Activated naive CD4-positive, alpha-beta T cell (primary cell): ENCODE measurements around the gene DBNDD1.
"Not testable (repeated sequence)": the region's sequence is repeated elsewhere in the genome, so short reads cannot be mapped to it uniquely, and the experiment has no call there.

Experiments used
- DNase-seq, 4 experiments: peaks; one replicate each; lab custom pipeline; 2025; lab: John Stamatoyannopoulos, UW

DBNDD1 gene

DNA sequence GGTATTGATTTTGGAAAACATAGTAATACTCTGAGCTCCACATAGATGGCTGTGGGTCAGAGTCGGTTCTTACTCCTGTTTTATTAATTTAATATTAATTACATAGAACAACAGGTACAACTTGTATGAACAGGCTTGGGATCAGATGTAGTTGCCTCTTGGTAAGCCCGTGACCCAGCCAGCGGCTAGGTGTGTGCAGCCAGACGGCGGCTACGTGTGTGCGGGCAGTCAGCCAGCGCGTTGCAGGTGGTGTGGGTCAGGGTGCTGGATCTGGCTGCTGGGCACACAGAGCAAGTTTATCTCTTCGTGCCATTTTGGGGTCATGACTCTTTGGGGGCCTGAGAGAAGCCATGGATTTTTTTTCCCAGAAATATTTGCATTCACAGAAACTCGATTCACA is 30.3 kb downstream of the DBNDD1 start:
- DNase-seq: no peak

DNA sequence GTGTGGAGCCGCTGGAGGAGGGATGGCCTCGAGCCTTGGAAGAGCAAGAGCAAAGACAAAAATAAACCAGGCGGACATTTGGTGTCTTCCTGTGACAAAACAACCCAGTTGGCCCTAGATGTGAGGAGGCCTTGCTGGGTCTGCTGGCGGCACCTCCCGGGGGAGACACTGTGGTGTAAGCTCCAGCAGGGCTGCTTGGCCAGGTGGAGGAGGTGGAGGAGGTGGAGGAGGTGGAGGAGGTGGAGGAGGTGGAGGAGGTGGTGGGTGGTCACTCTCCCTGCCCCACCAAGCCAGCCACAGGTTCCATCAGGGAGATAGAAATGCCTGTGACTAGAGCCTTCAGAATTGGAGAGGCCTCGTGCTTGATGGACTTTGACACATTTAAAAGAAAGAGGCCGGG is 32.1 kb downstream of the DBNDD1 start:
- DNase-seq: no peak

DNA sequence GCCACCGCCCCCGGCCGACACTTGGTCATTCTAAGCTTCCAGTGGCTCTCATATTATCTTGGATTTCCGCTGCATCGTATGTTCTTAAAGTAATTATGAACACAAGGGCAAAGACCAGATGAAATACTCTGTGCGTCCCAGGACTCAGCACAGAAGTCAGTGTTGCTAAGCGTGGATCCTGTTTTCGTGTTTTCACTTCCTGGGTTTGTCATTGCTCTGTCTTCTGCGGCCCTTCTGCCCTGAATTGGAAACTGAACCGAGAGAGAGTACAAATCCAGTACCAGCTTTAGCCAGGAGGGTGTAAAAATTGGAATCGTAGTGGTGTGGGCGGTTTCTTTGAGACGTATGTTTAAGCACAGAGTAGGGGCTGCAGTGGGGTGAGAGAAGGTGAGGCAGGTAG is 32.7 kb downstream of the DBNDD1 start:
- no peak for DNase-seq

DNA sequence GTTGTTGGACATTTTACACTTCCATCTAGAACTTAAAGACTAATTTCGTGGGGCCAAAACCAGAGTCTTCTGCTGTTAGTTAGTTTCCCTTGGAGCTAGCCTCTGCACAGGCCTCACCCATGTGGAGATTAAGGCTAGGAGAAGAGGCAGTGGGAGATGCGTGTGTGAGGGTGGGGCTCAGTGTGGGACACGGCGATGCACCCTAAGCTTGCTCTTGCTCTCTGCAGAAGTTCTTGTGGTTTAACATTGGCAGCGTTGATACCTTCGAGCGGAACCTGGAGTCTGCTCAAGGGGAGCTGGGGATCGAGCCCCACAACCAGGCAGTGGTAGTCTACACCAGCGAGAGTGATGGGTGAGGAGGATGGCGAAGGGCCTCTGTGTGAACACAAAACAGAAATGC is 34.0 kb downstream of the DBNDD1 start:
- DNase-seq: no peak

DNA sequence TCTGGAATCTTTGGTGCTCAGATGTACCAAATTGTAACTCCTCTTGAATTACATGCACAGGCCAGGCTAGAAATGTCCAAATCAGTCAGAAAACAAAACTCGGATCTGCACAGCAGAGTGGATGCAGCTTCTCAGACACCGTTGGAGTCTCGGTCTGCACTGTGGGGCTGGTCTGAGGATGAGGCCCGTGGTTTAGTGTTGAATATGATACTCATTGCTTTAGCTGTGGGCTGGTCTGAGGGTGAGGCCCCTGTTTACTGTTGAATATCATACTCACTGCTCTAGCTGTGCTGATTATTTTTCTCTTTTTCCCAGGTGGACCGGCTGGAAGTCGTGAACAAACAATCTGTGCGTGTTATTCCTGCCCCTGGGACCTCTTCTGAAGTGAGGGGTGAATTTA is 35.0 kb downstream of the DBNDD1 start:
- no peak for DNase-seq

DNA sequence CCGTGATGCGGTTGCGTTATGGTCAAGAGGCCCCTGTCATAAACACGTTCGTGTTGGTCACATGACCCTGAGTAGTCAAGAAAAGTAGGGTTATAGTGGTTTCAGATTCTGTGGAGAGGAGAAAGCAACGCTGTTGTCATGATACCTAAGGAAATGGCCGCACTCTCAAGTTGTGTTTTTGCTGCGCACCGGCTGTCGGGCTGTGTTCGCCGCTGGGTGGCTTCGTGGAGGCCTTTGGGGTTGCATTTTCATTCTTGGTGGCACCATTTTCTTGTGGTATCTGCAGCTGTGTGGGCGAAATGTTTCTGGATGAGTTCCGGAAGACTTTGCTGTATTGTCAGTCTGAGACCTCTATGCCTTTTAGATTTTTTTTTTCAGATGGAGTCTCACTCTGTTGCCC is 35.7 kb downstream of the DBNDD1 start:
- DNase-seq: no peak

DNA sequence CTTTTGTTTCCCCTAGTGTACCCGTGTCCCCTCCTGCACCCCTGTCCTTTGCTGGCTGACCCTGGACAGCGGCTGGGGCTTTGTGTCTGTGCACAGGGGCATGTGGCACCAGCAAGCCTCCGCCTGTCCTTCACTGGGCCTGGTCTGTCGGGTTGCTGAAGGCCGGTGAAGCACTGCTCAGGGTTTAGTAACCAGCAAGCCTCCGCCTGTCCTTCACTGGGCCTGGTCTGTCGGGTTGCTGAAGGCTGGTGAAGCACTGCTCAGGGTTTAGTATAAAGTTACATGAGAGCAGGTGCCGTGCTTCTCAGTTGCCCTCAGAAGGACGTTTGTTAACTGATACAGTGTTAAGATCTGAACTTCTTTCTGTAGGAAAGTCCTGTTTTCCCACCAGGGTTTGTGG is 36.9 kb downstream of the DBNDD1 start:
- no peak for DNase-seq

DNA sequence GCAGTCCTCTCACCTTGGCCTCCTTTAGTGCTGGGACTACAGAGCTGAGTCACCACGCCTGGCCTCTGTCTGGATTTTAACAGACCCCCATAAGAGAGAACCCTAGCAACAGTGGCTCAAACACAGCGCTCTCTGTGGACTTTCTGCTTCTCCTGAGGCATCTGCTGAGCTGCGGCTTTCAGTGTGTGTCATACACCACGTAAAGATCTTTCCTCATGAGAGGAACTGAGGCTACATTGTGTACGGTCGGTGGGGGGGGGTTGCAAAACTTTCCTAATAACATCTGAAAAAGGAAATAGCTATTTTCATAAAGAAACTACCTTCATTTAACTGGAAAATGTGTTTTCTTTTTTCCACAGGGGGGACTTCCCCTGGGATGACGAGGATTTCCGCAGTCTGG is 37.8 kb downstream of the DBNDD1 start:
- no peak for DNase-seq

DNA sequence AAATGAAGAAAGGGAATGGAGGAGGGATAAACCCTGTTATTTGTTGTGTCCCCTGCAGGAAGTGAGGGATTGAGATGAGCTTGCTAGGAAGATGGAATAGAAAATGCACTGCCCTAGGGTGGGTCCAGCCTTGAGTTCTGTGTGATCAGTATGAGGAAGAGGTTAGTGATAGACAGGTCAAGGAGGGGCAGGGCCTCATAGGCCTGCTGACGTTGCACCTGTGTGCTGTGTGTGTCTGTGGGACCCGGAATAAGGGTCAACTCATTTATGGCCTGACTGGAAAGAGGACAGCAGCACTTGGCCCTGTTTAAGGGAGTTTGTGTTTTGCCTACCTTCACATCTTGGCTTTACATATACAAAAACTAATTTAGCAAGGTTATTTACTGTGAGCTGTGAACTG is 44.4 kb downstream of the DBNDD1 start:
- DNase-seq: no peak

DNA sequence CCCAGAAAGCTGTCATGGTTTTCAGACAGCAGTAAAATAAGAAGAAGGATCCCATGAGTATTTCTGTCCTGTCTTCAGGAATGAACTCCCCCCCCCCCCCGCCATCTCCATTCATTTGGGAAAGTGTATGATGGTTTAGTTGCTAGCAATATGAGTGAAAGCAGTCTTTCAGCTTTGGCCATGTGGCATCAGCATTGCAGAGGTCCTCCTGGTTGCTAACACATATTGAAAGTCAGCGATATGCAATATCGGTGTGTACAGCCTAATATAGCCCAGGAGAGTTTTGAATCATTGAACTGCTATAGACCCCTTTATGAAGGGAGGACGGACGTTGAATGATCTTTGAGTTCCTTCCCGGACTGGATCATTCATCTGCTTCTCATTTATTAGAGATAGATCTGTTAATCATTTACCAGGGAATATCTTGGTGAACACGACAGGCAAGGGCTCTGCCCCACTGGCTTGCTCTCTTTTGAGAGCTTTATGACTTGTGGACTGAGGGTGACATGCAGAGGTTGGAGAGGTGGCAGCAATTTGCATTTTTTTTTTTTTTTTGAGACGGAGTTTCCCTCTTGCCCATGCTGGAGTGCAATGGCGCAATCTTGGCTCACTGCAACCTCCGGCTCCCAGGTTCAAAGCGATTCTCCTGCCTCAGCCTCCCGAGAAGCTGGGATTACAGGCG is 45.5 kb downstream of the DBNDD1 start:
- no peak for DNase-seq

DNA sequence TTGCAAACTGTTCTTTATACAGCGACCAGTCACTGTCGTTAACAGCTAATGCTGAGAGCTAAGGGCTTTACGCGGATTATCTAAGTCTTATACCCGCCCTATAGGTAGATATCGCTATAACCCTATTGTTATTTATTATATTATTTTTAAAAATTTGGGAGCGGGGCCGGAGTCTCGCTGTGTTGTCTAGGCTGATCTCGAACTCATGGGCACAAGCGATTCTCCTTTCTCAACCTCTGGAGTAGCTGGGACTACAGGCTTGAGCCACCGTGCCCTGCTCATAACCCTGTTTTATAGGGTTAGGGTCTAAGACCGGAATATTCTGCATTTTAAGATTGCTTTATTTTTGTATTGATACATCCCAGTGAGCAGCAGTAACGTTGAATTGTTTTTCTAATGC is 46.0 kb downstream of the DBNDD1 start:
- DNase-seq: no peak

DNA sequence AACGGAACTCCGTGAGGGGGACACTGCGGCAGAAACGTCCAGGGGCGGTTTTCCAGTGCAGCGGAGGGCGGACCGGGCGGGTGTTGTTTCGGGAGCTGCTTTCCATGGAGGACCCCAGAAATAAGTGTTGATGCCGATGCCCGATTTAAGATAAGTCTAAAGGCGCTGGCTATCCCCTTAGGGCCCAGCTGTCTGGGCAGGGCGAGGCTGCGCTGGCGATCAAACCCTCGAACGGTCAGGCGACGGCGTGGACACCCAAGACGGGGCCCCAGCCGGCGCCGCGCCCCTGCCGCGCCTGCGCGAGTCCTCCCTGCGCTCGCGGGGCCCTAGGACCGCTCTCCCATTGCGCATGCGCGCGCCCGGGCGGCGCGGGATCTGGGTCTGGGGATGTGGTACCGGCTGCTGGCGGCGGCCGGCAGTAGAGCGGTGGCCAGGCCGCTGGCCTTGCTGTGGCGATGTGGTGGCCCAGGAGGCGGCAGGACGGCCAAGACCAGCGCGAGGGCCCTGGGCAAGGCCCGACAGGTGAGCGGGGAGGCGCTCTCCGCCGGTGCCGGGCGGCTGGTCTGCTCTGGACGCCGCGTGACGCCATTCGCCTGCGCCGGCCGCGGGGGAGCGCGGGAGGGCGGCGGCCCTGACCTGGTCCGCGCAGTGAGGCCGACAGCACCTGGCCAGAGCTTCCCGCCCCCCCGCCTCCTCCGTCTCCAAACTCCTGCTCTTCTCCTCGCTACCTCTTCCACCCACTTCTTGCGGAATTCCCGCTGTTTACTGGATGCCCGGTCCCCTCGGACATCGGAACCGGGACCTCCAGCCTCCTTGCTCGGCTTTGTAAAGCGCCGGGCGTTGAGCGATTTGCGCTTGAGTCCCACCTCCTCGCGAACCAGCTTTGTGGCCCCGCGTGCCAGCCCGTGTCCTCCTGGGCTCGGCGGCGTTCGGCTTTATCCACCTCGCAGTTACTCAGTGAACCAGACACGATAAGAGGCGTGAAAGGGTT is 46.7 kb downstream of the DBNDD1 start:
- DNase-seq: peak; percentile 72 to 87 (median 76)

DNA sequence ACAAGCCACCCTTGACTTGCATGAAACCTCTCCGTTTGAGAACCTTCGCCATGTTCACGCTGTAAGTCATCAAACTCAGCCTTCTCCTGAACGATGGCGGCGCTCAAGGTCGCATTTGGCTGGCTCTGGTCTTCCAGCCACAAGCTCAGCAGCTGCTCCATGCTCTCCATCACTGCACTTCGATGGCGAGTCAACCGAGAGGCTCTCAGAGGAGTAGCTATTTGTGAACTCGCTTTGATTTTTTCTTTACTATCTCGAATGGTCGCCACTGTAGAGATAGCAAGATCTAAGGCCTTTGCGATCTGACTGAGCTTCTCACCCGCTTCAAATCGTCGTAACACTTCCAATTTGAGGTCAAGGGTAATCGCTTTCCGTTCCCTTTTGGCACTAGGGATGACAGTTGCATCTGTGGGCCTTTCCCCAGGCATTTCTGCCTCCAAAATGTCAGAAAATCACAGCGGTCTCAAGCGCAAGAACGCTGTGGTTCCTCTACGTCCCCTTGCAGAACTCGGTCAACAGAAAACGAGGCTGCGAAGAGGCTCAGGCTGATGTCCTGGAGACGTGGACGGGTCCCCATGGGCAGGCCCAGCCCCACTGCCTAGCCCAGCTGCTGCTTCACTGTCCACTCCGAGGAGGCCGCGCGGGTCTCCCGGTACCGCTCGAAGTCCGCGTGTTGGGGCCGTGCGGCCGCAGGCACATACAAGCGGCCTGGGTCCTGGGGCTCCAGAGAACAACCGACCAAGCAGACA is 47.6 kb downstream of the DBNDD1 start:
- DNase-seq: no peak

DNA sequence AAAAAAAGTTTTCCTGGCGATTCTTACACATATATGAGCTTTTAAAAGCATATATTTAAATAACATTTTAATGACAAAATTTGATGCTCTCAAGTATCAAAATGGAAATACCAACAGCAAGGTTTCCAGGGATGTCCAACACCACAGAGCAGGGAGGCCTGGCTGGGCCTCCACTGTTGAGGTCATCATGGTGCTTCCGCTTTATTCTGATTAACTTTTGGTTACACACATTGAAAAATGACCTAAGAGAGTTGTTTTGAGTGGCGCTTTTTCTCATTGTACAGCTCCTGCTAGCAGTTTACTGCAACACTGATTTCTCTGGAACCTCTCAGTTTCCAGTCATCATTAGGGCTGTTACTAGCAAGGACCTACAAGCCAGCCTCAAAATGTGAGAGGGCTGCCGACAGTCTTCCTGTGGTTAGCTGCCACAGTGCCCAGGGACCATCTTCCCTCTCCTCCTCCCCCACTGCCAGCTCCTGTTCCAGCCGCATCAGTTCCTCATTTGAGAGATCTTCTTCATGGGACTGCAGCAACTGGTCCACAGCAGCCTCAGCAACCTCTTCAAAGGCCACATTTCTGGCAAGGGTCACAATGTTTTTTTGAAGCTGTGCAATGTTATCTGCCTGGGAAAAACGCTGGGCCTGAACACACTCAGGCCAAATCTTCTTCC is 49.4 kb downstream of the DBNDD1 start:
- DNase-seq: no peak

DNA sequence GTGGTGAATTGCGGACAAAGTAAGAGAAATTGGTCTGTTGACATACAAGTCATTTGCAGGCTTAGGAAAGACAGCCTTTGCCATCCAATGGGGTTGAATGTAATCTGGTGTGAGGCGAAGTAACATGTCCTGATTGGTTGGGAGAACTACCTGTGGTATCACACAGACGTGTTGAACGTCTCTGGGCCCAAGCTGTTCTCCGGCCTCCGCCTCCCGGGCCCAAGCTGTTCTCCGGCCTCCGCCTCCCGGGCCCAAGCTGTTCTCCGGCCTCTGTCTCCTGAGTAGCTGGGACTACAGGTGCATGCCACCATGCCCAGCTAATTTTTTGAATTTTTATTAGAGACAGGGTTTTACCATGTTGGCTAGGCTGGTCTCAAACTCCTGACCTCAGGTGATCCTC is 51.2 kb downstream of the DBNDD1 start:
- not testable (repeated sequence) for DNase-seq

DNA sequence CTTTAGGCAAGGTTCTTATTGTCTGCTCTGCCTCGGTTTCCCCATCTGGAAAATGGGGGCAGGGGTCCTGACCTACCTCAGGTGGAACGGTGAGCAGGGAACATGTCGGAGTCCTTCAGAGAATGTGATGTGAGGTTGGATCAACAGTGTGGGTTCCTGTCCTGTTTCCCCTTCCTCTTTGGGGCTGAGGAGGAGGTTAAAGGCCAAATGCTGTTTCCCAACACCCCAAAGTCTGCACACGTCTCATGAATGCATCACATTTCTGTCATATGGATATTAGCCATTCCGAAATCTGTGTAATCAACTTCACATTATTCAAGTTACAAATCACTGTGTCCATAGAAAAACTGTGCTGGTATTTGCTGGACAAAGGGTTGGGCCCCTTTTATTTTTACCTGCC is 51.8 kb downstream of the DBNDD1 start:
- DNase-seq: not testable (repeated sequence)

DNA sequence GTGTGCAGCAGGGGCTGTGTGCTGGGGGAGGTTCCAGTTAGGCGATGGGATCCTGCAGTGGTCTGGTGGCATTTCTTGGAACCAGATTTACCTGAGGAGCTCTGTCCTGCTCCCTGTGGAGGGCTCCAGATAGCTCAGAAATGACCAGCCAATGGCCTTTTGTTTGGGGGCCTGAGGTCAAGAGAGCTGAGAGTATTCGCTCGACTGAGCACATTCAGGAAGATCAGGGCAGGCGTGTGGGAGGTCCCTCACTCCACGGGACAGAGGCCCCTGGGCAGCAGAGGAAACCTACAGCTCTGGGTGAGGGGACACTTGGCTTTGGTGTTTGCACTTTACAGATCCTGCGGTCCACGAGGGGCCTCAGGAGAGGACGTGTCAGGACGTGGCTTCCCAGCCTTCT is 52.5 kb downstream of the DBNDD1 start:
- DNase-seq: no peak

DNA sequence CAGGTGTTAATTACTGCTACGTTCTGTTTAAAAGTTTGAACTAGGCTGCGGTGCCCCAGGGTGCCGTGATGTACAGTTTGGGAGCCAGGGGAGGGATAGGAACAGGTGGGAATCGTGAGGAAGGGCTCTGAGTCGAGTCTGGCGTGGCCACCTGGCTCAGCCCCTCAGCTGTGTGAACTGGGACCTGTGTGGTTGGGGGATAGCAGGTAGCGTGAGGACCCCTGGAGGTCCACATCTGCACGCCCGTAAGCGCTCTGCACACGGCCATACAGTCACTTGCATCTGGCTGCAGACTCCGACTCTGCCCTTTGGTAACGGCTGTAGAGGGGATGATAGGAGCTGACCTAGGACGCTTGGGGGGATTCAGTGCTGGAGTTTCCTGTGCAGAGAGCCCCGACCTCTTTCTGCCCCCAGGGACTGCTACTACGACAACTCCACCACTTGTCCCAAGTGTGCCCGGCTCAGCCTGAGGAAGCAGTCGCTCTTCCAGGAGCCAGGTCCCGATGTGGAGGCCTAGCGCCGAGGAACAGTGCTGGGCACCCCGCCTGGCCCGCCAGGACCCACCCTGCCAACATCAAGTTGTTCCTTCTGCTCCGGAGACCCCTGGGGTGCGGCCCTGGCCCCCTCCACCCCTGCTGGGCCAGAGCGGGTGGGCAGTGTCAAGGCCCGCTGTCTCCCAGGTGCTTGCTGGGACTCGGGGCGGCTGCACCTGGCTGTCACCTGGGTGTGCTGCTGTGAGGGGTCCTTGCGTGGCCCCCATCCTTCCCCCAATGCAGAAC is 53.6 kb downstream of the DBNDD1 start:
- DNase-seq: no peak

DNA sequence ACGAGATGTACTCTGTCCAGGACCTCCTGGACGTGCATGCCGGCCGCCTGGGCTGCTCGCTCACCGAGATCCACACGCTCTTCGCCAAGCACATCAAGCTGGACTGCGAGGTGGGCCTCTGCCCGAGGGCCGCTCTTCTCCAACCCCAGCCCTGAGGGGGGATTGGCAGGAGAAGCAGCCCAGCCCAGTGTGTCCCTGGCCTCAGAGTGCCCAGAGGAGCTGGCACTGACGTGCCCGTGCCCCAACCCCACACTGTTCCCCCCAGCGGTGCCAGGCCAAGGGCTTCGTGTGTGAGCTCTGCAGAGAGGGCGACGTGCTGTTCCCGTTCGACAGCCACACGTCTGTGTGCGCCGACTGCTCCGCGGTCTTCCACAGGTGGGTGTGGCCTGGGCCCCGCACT is 55.1 kb downstream of the DBNDD1 start:
- no peak for DNase-seq

DNA sequence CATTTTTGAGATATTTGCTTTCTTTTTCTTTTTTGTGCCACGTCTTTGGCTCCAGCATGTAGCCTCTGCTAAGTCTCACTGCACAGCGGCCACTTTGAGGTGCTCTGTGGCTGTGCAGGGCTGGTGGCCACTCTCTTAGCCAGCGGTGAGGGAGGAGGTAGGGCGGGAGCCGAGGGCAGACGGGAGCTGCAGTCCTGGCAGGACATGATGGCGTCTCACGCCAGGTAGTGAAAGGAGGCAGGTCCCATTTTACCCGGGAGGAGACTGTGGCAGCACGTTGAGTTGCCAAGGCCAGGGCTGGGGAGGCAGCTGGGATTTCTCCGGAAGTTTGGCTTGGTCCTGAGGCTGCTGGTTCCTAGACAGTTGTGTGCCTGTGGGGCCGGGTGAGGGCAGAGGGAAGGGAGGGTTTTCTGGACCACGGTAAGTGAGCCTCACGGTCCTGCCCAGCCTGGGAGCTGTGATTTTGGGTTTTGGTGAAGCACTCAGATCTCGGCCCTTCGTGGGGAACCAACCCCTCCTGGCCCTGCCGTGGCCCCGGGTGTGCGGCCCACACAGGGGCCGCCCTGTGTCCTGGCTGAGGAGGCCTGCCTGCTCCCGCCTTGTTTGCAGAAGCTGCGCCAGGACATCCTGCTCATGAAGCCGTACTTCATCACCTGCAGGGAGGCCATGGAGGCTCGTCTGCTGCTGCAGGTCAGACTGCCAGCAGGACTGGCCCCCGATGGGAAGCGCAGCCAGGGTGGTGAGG is 56.3 kb downstream of the DBNDD1 start:
- no peak for DNase-seq

DNA sequence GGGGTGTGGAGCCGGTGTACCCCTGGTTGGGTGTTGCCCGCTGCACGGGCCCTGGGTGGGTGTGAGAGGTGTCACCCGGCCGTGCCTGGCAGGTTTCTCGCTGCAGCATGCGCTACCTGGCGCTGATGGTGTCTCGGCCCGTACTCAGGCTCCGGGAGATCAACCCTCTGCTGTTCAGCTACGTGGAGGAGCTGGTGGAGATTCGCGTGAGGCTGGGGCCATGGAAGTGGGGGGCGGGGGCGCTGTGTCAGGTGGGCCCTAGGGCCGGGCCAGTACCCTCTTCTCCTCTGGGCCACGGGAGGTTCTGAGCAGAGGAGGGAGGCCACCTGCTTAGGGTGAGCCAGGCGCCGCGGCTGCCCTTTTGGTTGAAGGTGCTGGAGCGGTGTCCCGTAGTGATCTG is 57.3 kb downstream of the DBNDD1 start:
- DNase-seq: no peak
